NCI-H1930 (cell line): Measurements from ENCODE around the gene MYCN.
"Not testable (repeated sequence)": the region's sequence is repeated elsewhere in the genome, so short reads cannot be mapped to it uniquely, and the experiment has no call there.

ENCODE experiments used
- DNase-seq, 2 experiments: peaks; one replicate each; lab custom pipeline; 2025; lab: John Stamatoyannopoulos, UW

The MYCN gene

GRCh38 chr2:15907461-15908324, 32.7 kb upstream of the MYCN start:
- DNase-seq, result no peak

- no peak for DNase-seq
Observed at GRCh38 chr2:15908371-15908770, 32.0 kb upstream of the MYCN start.

GRCh38 chr2:15909157-15909556, 31.2 kb upstream of the MYCN start:
- DNase-seq, result no peak

- DNase-seq, result no peak
Observed at GRCh38 chr2:15909736-15910135, 30.6 kb upstream of the MYCN start.

- not testable (repeated sequence) for DNase-seq
Observed at GRCh38 chr2:15911270-15911669, 29.1 kb upstream of the MYCN start.

- no peak for DNase-seq
Observed at GRCh38 chr2:15911686-15912085, 28.7 kb upstream of the MYCN start.

GRCh38 chr2:15912203-15912602, 28.1 kb upstream of the MYCN start:
- DNase-seq, result no peak

- no peak for DNase-seq
Observed at GRCh38 chr2:15913146-15913545, 27.2 kb upstream of the MYCN start.

GRCh38 chr2:15914596-15915385, 25.6 kb upstream of the MYCN start:
- DNase-seq, result no peak

- not testable (repeated sequence) for DNase-seq
Observed at GRCh38 chr2:15915546-15915945, 24.8 kb upstream of the MYCN start.

- no peak for DNase-seq
Observed at GRCh38 chr2:15916336-15916735, 24.0 kb upstream of the MYCN start.

GRCh38 chr2:15918761-15919356, 21.5 kb upstream of the MYCN start:
- no peak for DNase-seq

- no peak for DNase-seq
Observed at GRCh38 chr2:15919716-15920434, 20.5 kb upstream of the MYCN start.

GRCh38 chr2:15920696-15921095, 19.7 kb upstream of the MYCN start:
- no peak for DNase-seq

- no peak for DNase-seq
Observed at GRCh38 chr2:15923597-15923996, 16.8 kb upstream of the MYCN start.

GRCh38 chr2:15925819-15926218, 14.5 kb upstream of the MYCN start:
- DNase-seq, result no peak

- no peak for DNase-seq
Observed at GRCh38 chr2:15926252-15926651, 14.1 kb upstream of the MYCN start.

- no peak for DNase-seq
Observed at GRCh38 chr2:15927551-15928218, 12.7 kb upstream of the MYCN start.

GRCh38 chr2:15929008-15929407, 11.3 kb upstream of the MYCN start:
- not testable (repeated sequence) for DNase-seq

GRCh38 chr2:15929861-15930260, 10.5 kb upstream of the MYCN start:
- no peak for DNase-seq

- no peak for DNase-seq
Observed at GRCh38 chr2:15930589-15931318, 9.6 kb upstream of the MYCN start.
